ENCODE measurements around the gene NR2F1. TPM values are rescaled to one million over a fixed set of nuclear protein-coding genes. Genes with fewer than 3 reads are reported as not detected.

The NR2F1 gene
- total RNA-seq, 1 donor from 2014 or later = not detected

GRCh38 chr5:93575461-93576414 is 7.3 kb upstream of the NR2F1 start:
- ATAC-seq (ENCODE audit: low read depth) (no peak), DNase-seq (no peak)
- Mint-ChIP-seq H3K4me1 (peaks cover 31% of the 10 kb centered on the region), H3K27me3 (peaks cover 78% of the 10 kb centered on the region), H3K9me3 (no peaks in the 10 kb centered on the region), H3K36me3 (ENCODE audit: low read depth) (no peaks in the 10 kb centered on the region), H3K4me3 (no peak overlapping the region), H3K27ac (no peak overlapping the region)
- TF ChIP-seq, protein P1, sequence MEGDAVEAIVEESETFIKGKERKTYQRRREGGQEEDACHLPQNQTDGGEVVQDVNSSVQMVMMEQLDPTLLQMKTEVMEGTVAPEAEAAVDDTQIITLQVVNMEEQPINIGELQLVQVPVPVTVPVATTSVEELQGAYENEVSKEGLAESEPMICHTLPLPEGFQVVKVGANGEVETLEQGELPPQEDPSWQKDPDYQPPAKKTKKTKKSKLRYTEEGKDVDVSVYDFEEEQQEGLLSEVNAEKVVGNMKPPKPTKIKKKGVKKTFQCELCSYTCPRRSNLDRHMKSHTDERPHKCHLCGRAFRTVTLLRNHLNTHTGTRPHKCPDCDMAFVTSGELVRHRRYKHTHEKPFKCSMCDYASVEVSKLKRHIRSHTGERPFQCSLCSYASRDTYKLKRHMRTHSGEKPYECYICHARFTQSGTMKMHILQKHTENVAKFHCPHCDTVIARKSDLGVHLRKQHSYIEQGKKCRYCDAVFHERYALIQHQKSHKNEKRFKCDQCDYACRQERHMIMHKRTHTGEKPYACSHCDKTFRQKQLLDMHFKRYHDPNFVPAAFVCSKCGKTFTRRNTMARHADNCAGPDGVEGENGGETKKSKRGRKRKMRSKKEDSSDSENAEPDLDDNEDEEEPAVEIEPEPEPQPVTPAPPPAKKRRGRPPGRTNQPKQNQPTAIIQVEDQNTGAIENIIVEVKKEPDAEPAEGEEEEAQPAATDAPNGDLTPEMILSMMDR (IDR thresholded peaks at IDR 0.05) = no peak
- ChIA-PET CTCF (no interaction called here), POLR2A (no interaction called here)
- intact Hi-C loops (cut with micrococcal nuclease) = no loop called here

- CTCF ChIA-PET = no interaction called here
- Mint-ChIP-seq H3K36me3 (ENCODE audit: low read depth) (no peaks in the 10 kb centered on the region), H3K4me1 (peaks cover 23% of the 10 kb centered on the region), H3K4me3 (no peak overlapping the region), H3K27me3 (peaks cover 68% of the 10 kb centered on the region), H3K27ac (no peak overlapping the region), H3K9me3 (no peaks in the 10 kb centered on the region)
- intact Hi-C loops (cut with micrococcal nuclease) = no loop called here
- TF ChIP-seq, protein P1 (IDR thresholded peaks at IDR 0.05) = no peak
- ATAC-seq (ENCODE audit: low read depth) (no peak), DNase-seq (no peak)
- POLR2A ChIA-PET = no interaction called here
Measured at GRCh38 chr5:93576994-93577853, 5.8 kb upstream of the NR2F1 start.

GRCh38 chr5:93577854-93578812 is 4.9 kb upstream of the NR2F1 start:
- H3K27ac Mint-ChIP-seq = no peak overlapping the region
- peaks cover 23% of the 10 kb centered on the region for H3K4me1 Mint-ChIP-seq
- DNase-seq = no peak
- intact Hi-C loops (cut with micrococcal nuclease) = no loop called here
- H3K27me3 Mint-ChIP-seq = peaks cover 62% of the 10 kb centered on the region
- TF ChIP-seq, protein P1 (IDR thresholded peaks at IDR 0.05) = no peak
- CTCF ChIA-PET = no interaction called here
- POLR2A ChIA-PET = no interaction called here
- no peaks in the 10 kb centered on the region for H3K36me3 Mint-ChIP-seq (ENCODE audit: low read depth)
- no peak for ATAC-seq (ENCODE audit: low read depth)
- H3K4me3 Mint-ChIP-seq = no peak overlapping the region
- no peaks in the 10 kb centered on the region for H3K9me3 Mint-ChIP-seq

GRCh38 chr5:93578813-93579691 is 4.0 kb upstream of the NR2F1 start:
- Mint-ChIP-seq H3K4me1 (peaks cover 23% of the 10 kb centered on the region), H3K27ac (no peak overlapping the region), H3K9me3 (no peaks in the 10 kb centered on the region), H3K27me3 (peaks cover 52% of the 10 kb centered on the region), H3K36me3 (ENCODE audit: low read depth) (no peaks in the 10 kb centered on the region), H3K4me3 (peak overlapping the region; percentile 32)
- TF ChIP-seq, protein P1 (IDR thresholded peaks at IDR 0.05) = no peak
- ChIA-PET CTCF (no interaction called here), POLR2A (no interaction called here)
- no peak for DNase-seq
- intact Hi-C loops (cut with micrococcal nuclease) = no loop called here
- ATAC-seq (ENCODE audit: low read depth) = no peak
